ENCODE data around the gene SDHAF1.

Gene SDHAF1

DNA sequence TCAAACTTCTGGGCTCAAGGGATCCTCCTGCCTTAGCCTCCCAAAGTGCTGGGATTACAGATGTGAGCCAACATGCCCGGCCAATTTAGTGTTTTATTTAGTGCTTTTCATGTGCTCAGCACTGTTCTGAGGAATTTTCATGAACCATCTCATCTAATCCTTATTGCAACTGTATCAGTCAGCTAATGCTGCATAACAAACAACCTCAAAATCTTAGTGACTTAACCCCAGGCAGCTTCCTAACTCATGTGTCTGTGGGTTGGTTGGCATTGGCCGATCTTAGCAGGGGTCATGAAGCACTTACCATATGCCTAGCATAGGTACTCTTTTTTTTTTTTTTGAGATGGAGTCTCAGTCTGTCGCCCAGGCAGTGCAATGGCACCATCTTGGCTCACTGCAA is 6.2 kb upstream of the SDHAF1 start:
- H3K4me3 ChIP-seq (ENCODE audit: low read depth, low read length): no peak overlapping the region
- TF ChIP-seq, protein P1, sequence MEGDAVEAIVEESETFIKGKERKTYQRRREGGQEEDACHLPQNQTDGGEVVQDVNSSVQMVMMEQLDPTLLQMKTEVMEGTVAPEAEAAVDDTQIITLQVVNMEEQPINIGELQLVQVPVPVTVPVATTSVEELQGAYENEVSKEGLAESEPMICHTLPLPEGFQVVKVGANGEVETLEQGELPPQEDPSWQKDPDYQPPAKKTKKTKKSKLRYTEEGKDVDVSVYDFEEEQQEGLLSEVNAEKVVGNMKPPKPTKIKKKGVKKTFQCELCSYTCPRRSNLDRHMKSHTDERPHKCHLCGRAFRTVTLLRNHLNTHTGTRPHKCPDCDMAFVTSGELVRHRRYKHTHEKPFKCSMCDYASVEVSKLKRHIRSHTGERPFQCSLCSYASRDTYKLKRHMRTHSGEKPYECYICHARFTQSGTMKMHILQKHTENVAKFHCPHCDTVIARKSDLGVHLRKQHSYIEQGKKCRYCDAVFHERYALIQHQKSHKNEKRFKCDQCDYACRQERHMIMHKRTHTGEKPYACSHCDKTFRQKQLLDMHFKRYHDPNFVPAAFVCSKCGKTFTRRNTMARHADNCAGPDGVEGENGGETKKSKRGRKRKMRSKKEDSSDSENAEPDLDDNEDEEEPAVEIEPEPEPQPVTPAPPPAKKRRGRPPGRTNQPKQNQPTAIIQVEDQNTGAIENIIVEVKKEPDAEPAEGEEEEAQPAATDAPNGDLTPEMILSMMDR (IDR thresholded peaks at IDR 0.05; ENCODE audit: low read depth, low read length): no peak

DNA sequence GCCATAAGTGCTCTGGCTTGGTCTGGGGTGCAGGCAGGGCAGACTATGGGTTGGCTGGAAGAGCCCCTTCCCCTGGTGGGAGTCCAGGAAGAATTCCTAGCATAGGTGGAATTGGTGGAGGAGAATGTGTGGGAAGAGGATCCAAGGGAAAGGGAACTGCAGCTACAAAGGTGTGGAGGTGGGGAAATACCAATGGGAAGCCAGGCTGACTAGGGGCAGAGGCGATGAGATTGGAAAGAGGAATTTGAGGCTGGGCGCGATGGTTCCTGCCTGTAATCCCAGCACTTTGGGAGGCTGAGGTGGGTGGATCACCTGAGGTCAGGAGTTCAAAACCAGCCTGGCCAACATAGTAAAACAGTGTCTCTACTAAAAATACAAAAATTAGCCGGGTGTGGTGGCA is 4.8 kb upstream of the SDHAF1 start:
- TF ChIP-seq, protein P1 (IDR thresholded peaks at IDR 0.05; ENCODE audit: low read depth, low read length): no peak
- H3K4me3 ChIP-seq (ENCODE audit: low read depth, low read length): no peak overlapping the region

DNA sequence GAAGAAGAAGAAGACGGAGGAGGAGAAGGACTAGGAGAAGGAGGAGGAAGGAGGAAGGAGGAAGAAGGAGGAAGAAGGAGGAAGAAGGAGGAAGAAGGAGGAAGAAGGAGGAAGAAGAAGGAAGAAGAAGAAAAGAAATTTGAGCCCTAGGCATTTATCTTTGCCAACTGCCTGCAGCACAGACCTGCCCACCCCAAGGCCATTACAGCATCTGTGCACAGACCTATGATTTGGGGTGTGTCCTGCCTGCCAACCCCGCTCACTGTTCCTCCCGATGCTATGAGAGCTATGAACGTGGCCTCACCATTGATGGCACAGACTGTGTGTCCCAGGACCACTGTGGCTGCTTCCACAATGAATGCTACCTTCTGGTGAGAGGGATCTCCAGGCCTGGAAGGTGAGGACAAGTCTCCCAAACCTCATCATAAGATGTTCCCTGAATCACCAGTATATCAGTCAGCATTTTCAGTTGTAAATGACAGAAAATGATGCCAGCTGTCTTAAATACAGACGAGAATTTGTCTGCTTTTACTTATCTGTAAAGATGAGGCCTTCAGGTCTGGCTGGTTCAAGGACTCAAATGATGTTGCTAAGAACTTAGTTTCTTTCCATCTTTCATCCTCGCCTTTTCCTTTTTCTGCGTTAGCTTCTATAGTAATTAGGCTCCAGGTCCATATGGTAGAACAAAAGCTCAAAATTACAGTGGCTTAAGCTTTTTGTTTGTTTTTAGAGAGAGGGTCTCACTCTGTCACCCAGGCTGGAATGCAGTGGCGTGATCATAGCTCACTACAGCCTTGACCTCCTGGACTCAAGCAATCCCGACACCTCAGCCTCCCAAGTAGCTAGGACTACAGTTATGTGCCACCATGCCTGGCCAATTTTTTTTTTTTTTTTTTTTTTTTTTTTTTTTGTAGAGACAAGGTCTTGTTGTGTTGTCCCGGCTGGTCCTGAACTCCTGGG is 3.9 kb upstream of the SDHAF1 start:
- TF ChIP-seq, protein P1 (IDR thresholded peaks at IDR 0.05; ENCODE audit: low read depth, low read length): no peak

DNA sequence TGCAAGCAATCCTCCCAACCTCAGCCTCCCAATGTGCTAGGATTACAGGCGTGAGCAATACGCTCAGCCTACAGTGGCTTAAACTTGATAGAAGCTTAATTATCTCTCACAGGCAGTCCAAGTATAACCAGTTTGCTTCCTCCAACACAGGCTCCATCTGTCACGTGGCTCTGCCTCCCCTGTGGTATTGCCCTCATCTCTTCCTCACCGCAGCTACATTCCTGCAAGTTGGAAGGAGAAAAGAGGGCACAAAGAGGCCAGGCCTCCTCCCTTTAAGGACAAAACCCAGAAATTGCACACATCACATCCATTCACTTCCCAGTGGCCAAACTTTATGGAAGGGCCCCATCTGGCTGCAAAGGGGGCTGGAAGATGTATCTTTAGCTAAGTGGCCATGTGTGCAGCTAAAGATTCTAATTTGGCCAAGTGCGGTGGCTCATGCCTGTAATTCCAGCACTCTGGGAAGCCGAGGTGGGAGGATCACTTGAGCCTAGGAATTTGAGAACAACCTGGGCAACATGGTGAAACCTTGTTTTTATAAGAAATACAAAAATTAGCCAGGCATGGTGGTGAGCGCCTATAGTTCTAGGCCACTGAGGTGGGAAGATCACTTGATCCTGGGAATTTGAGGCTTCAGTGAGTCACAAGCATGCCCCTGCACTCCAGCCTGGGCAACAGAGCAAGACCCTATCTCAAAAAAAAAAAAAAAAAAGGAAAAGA is 3.1 kb upstream of the SDHAF1 start:
- TF ChIP-seq, protein P1 (IDR thresholded peaks at IDR 0.05; ENCODE audit: low read depth, low read length): no peak
- H3K4me3 ChIP-seq (ENCODE audit: low read depth, low read length): no peak overlapping the region

More for the DNA sequence above, 3.9 kb upstream of the SDHAF1 start:
- H3K4me3 ChIP-seq (ENCODE audit: low read depth, low read length): no peak overlapping the region

DNA sequence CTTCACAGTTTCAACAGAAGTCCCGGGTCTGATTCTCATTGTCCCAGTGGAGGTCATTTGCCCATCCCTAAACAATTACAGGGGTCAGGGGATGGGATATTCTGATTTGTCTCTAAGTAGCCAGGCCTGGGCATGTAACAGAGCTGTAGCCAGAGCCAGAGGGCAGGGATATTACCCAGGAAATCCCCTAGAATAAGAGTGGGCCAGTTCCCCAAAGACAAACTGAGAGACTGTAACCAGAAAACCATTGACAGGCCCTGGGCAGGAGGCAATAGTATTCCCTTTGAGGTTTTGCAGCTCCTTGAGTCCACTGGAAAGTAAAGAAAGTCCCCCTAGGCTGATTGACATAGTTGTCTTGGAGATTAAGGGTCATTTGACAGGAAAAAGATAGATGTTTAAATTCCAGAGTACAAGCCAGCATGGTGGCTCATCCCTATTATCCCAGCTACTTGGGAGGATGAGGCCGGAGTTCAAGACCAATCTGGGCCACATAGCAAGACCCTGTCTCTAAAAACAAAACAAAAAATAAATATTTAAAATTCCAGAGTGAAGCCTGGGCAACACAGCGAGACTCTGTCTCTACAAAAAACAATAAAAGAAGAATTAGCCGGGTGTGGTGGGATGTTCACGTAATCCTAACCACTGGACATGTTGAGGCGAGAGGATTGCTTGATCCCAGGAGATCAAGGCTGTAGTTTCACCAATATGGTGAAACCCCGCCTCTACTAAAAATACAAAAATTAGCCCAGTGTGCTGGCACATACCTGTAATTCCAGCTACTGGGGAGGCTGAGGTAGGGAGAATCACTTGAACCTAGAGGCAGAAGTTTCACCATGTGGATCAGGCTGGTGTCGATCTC is 1.9 kb upstream of the SDHAF1 start:
- TF ChIP-seq, protein P1 (IDR thresholded peaks at IDR 0.05; ENCODE audit: low read depth, low read length): no peak
- H3K4me3 ChIP-seq (ENCODE audit: low read depth, low read length): no peak overlapping the region

DNA sequence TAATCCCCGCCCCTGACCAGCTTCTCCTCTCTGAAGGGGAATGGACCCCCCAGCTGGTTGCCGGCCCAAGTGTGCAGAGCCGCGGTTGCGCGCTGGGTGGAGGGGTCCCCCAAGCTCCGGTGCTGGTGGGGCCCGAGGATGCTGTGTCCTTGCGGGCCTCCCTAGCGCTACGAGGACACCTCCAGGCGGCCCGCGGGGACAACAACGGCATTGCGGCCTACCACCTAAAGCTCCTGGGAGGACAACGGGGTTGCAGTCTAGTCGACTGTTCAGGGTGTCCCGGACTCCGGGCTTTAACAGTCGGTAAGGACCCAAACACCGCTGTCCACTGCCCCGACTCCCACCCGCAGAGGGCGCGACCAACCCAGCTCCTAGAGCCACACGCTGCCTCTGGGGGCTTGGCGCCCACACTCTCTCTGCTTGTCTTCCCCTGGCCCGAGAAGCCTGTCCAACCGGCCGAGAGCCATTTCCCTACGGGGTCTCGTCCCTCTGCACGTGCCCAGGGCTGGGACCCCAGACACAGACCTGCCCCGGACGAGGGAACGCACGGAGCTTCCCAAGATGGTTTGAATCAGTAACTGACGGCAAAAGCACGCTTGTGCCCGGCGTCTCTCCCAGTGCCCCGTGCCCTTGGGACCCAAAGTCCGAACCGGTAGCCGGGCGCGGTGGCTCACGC is 927 bp upstream of the SDHAF1 start:
- no peak overlapping the region; the same call in 1 of the 2 replicates for H3K4me3 ChIP-seq (ENCODE audit: low read depth, low read length)
- TF ChIP-seq, protein P1 (IDR thresholded peaks at IDR 0.05; ENCODE audit: low read depth, low read length): no peak

Measured in WI38 (cell line).